SK-N-SH (cell line): ENCODE measurements around the gene NAA20.

Experiments used
- EP300 ChIP-seq, 2 experiments: IDR thresholded peaks; 2 replicates each; pipeline versions ENCODE4 v1.4.0 to v1.6.1; 2012; ENCODE audit warnings: borderline replicate concordance in 1 of 2, low read depth in 1 of 2, low read length in 1 of 2
- RFX5 ChIP-seq: IDR thresholded peaks from 2 replicates; pipeline ENCODE4 v1.6.1; 2012; ENCODE audit warnings: mild to moderate bottlenecking, improper control_type of control experiment, low read length
- SMC3 ChIP-seq: IDR thresholded peaks from 2 replicates; pipeline ENCODE4 v1.6.1; 2012; ENCODE audit warnings: low read depth, low read length, improper control_type of control experiment
- YY1 ChIP-seq: IDR thresholded peaks from 2 replicates; pipeline ENCODE4 v1.4.0; 2012; ENCODE audit warnings: low read depth, mild to moderate bottlenecking
- TF ChIP-seq, protein P1 (sequence below): IDR thresholded peaks from 2 replicates; pipeline ENCODE4 v1.4.0; 2012; ENCODE audit warnings: low read depth
- TF ChIP-seq, protein P2 (sequence below): fragments of 200-600 bp; sonication (generic); IDR thresholded peaks from 2 replicates; pipeline ENCODE4 v1.6.1; 2017; ENCODE audit warnings: antibody characterized with exemption, mild to moderate bottlenecking, moderate library complexity

DNA sequence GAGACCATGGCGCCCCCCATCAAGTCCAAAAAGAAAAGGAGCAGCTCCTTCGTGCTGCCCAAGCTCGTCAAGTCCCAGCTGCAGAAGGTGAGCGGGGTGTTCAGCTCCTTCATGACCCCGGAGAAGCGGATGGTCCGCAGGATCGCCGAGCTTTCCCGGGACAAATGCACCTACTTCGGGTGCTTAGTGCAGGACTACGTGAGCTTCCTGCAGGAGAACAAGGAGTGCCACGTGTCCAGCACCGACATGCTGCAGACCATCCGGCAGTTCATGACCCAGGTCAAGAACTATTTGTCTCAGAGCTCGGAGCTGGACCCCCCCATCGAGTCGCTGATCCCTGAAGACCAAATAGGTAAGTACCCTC, 41.7 kb upstream of the NAA20 start:
- no peak for TF ChIP-seq EP300 (IDR thresholded peaks at IDR 0.05; ENCODE audit: borderline replicate concordance in 1 of 2, low read depth in 1 of 2, low read length in 1 of 2)
- TF ChIP-seq YY1 = no peak
- TF ChIP-seq RFX5 = no peak
- TF ChIP-seq, protein P1, sequence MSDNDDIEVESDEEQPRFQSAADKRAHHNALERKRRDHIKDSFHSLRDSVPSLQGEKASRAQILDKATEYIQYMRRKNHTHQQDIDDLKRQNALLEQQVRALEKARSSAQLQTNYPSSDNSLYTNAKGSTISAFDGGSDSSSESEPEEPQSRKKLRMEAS = no peak
- no peak for TF ChIP-seq SMC3
- TF ChIP-seq, protein P2, sequence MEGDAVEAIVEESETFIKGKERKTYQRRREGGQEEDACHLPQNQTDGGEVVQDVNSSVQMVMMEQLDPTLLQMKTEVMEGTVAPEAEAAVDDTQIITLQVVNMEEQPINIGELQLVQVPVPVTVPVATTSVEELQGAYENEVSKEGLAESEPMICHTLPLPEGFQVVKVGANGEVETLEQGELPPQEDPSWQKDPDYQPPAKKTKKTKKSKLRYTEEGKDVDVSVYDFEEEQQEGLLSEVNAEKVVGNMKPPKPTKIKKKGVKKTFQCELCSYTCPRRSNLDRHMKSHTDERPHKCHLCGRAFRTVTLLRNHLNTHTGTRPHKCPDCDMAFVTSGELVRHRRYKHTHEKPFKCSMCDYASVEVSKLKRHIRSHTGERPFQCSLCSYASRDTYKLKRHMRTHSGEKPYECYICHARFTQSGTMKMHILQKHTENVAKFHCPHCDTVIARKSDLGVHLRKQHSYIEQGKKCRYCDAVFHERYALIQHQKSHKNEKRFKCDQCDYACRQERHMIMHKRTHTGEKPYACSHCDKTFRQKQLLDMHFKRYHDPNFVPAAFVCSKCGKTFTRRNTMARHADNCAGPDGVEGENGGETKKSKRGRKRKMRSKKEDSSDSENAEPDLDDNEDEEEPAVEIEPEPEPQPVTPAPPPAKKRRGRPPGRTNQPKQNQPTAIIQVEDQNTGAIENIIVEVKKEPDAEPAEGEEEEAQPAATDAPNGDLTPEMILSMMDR = no peak
